Omental fat pad (tissue), 4 donors: ENCODE measurements around the gene TULP1. TPM values are rescaled to one million over a fixed set of nuclear protein-coding genes. Genes with fewer than 3 reads are reported as not detected.

Experiments
- ATAC-seq: fragments of 150-250 bp; one replicate; pipeline ENCODE4 v1.9.1; 2016; ENCODE audit warnings: mild to moderate bottlenecking, moderate library complexity; ENCODE audit not compliant: low FRiP score
- DNase-seq: peaks from one replicate; pipeline ENCODE4 v3.0.0-alpha.2; 2019; ENCODE audit warnings: low spot score
- CTCF ChIP-seq, 3 donors: fragments of 450-650 bp; IDR thresholded peaks; one replicate each; pipeline ENCODE4 v1.5.1; 2016 to 2017; ENCODE audit warnings: antibody characterized with exemption in 3 of 3, mild to moderate bottlenecking in 3 of 3, moderate library complexity in 2 of 3
- total RNA-seq, 4 donors: library from RNA; depleted of rRNA; stranded (reverse); fragments of >200 nt; gene quantifications; one replicate each; pipeline ENCODE4 v1.1.0, GENCODE V29; 2016

The TULP1 gene
- total RNA-seq, 4 donors from 2014 or later: 0.28 TPM; not detected in 3

- no peak for DNase-seq
- no peak for TF ChIP-seq CTCF (IDR thresholded peaks at IDR 0.05)
- ATAC-seq: no peak
Measured at GRCh38 chr6:35483893-35484645, 28.6 kb downstream of the TULP1 start.

GRCh38 chr6:35483490-35483889, 29.2 kb downstream of the TULP1 start:
- ATAC-seq (no peak), DNase-seq (no peak)
- TF ChIP-seq CTCF (IDR thresholded peaks at IDR 0.05): no peak

- DNase-seq (no peak), ATAC-seq (no peak)
- TF ChIP-seq CTCF (IDR thresholded peaks at IDR 0.05): no peak
Measured at GRCh38 chr6:35483062-35483461, 29.6 kb downstream of the TULP1 start.

DNA sequence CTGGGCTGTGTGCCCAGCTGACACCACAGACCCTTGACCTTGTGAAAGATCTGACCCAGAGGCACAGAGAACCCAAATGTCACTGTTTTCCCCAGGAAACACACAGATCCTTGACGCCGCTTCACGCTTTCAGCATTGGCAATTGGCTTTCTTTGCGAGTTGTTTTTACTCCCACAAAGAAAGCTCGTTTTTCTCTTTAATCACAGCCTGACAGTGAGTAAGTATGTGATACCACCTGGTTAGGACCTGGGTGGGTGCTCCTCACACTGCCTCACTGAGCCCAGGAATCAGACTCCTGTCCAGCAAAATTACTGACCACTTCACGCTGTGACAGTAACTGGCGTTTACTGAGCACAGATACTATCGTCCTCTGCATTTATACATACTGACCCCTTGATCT, 31.5 kb downstream of the TULP1 start:
- ATAC-seq: no peak
- no peak for TF ChIP-seq CTCF (IDR thresholded peaks at IDR 0.05)
- DNase-seq: no peak

DNA sequence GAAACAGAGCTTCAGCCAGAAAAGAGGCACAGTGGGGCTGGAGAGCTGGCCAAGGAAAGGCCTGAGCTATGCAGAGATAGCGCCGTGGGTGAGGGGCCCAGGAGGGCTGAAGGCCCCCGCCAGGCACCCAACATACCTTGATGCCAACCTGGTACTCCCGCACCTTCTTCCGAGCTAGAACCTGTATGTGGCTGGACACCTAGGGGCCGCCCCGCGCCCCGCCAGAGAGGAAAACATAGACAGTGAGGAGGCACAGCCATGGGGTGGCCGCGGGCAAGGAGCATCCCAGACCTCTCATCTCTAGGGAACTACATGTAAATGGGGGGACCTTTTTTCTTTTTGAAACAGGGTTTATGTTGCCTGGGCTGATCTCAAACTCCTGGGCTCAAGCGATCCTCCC, 32.5 kb downstream of the TULP1 start:
- TF ChIP-seq CTCF (IDR thresholded peaks at IDR 0.05): no peak
- ATAC-seq (no peak), DNase-seq (no peak)

- TF ChIP-seq CTCF (IDR thresholded peaks at IDR 0.05): no peak
- no peak for DNase-seq
- ATAC-seq: no peak
Measured at GRCh38 chr6:35478259-35478658, 34.4 kb downstream of the TULP1 start.

DNA sequence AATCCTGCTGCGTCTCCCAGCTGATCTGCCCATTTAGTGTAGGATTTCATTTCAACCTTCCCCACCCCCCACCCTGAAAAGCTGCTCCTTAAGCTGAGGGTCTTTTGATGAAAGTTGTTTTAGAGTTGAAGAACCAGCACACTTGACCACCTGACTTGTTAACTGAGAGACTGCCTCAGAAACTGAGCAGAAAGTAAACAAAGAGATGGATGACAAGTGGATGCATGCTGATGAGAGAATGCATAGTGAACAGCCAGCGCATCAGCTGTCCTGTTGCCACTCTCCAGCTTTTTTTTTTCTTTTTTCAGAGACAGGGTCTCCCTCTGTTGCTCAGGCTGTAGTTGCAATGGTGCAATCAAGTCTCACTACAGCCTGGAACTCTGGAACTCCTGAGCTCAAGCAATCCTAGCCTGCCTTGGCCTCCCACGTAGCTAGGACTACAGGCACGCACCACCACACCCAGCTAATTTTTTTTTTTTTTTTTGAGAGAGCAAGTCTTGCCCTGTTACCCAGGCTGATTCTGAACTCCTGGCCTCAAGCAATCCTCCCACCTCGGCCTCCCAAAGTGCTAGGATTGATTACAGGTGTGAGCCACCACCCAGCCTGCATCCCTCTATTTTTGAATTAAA, 35.0 kb downstream of the TULP1 start:
- no peak for ATAC-seq

More for the DNA sequence above, 35.0 kb downstream of the TULP1 start:
- DNase-seq: no peak
- no peak for TF ChIP-seq CTCF (IDR thresholded peaks at IDR 0.05)
